GM21367 (cell line): ENCODE results near the gene FOXF2.

Source experiments
- ATAC-seq: cut with Tn5 transposase; IDR thresholded peaks from one replicate; pipeline ENCODE4 v1.9.1; 2021; ENCODE audit not compliant: unreplicated experiment

FOXF2 gene

GRCh38 chr6:1378065-1379016 lies 11.0 kb upstream of the FOXF2 start:
- no peak for ATAC-seq

GRCh38 chr6:1379017-1379787 lies 10.2 kb upstream of the FOXF2 start:
- no peak for ATAC-seq

GRCh38 chr6:1379788-1380147 lies 9.6 kb upstream of the FOXF2 start:
- no peak for ATAC-seq

- no peak for ATAC-seq
These were observed 8.6 kb upstream of the FOXF2 start for GRCh38 chr6:1380625-1381427.

DNA sequence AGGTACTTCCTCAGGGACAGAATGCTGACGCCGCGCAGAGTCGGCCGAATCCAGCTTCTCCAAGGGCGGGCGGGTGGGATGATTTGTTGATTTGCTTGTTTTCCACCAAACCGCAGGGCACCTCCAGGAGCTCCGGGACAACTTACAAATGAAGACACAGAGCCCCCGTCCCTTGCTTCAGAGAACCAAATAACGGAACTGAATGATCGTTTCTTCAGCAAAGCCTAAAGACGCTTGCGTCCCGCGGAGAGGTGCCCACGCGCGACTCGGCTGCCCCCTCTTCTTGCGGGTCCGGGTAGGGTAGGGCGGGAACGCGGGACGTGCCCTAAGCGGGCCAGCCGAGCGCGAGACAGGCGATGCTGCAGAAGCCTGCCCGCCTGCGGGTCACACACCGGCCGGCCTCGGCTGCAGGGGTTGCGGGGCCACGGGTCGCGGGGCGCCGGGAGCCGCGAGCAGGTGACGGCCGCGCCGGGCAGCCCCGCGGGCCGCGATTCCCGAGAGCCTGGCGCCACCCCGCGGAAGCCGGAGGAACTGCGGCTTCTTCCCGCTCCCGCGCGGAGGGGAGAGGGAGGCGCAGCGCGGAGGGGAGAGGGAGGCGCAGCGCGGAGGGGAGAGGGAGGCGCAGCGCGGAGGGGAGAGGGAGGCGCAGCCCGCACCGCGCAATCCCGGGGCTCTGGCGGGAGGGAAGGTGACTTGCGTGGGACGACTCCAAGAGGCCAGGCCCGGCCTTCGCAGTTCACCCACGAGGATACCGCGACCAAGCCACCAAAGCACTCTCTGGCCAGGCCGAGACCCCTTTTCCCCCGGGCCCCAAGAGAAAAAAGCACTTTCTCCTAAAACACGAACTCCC lies 7.7 kb upstream of the FOXF2 start:
- no peak for ATAC-seq

DNA sequence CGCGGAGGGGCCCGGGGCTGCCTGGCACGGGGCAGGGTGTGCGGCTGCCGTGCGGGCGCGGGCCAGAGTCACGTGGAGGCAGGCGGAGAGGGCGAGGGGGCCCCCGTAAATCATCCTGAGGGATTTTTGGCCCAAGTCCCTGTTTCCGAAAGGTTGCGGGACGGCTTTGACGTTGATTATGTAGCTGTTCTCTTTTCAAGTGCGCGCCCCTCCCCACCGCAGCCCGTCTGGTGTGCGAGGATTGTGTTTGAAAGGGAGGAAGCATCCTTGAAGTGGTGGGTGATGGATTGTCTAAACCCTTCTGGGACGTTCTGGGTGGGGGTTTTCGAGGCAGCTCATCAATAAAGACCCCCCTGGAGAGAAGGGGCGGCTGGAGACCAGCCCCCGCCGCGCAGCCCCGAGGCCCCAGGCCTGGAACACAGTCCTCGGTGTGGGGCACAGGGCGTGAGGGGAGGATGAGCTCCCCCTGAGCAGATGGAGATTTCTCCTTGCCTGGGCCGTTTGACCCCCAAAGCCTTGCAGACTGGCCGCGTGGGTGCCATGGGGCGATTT lies 7.0 kb upstream of the FOXF2 start:
- no peak for ATAC-seq

GRCh38 chr6:1382883-1383728 lies 6.3 kb upstream of the FOXF2 start:
- no peak for ATAC-seq

- ATAC-seq, result no peak
These were observed 5.4 kb upstream of the FOXF2 start for GRCh38 chr6:1383729-1384548.

- ATAC-seq, result no peak
These were observed 4.7 kb upstream of the FOXF2 start for GRCh38 chr6:1384549-1385128.

GRCh38 chr6:1385129-1386037 lies 4.0 kb upstream of the FOXF2 start:
- no peak for ATAC-seq

DNA sequence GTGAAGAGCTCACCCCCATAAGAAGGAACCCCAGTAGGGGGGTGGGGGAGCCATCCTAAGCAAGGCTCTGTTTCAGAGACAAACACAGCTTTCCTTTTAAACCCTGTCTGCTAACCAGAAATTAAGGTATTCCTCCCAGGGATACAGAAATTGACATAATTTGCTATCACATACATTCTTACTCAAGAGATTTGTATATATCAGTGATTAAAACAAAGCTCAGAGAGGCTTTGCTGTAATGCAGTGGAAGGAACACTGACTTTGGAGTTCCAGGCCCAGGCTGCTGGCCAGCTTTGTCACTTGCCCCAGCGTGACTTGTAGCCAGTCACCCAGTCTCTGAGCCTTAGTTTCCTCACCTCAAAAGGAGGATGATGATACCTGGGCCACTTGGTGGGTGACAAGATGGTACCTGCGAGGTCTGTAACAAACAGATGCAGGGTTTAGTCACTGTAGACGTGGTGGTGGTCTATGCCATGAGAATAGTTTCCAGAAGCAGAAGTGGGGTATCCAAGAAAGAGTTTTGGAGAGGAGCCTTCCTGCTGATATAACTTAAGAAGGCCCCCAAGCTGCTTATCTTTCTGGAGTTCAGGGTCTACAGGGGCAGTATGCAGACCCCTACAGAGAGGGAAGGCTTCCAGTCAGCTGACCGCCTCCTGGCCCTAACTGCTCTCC lies 3.2 kb upstream of the FOXF2 start:
- no peak for ATAC-seq

GRCh38 chr6:1387538-1387875 lies 1.9 kb upstream of the FOXF2 start:
- ATAC-seq, result no peak

GRCh38 chr6:1387876-1388629 lies 1.3 kb upstream of the FOXF2 start:
- no peak for ATAC-seq

DNA sequence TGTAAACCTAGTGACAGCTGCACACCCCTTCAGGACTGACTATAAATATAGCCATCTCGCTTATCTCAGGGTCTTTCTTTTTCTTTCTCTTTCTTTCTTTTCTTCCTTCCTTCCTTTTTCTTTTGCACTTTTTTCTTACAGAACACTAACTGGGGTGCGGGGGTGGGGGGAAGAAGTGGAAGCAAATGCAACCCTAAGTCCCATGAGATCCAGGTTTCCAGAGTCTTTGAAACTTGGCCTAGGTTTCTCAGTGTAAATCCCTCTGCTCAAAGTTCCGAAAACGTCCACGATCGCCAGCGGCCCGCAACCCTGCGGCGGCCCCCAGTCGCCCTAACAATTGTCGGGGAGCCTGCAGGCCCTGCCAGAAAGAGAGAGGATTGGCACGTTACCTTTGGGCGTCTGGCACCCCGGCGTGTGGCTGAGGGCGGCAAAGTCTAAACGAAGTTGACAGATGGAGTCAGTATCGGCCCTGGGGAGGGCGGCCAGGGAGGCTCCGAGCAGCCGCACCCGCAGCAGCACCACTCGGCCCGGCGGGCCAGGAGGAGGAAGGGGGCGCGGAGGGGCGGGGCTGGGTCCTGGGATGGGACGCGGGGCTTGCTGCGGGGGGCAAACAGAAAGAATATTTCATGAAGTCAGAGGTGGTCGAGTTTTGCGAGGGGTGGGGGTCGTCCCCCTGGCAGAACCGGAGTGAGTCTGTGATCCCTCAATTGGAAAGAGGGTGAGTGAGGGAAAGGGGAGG lies 577 bp upstream of the FOXF2 start:
- ATAC-seq, result no peak
